Memory B cell (primary cell): ENCODE data around the gene DDX46.

Experiments
- ATAC-seq: fragments of 150-1000 bp; cut with Tn5 transposase; 2 replicates; pipeline ENCODE4 v1.10.0; 2021; ENCODE audit warnings: low read depth, mild to moderate bottlenecking, moderate library complexity
- DNase-seq, 2 donors: peaks; one replicate each; pipeline ENCODE4 v3.0.0; 2022; ENCODE audit warnings: low spot score in 2 of 2
- H3K27ac Mint-ChIP-seq: one replicate; pipeline ENCODE4 v1.8.0; 2022; ENCODE audit warnings: mild to moderate bottlenecking, moderate library complexity, mixed read lengths
- H3K27me3 Mint-ChIP-seq: one replicate; pipeline ENCODE4 v1.8.0; 2022; ENCODE audit warnings: mixed read lengths
- H3K36me3 Mint-ChIP-seq: one replicate; pipeline ENCODE4 v1.8.0; 2022; ENCODE audit warnings: mild to moderate bottlenecking, mixed read lengths
- H3K4me1 Mint-ChIP-seq: one replicate; pipeline ENCODE4 v1.8.0; 2022; ENCODE audit warnings: mixed read lengths
- H3K4me3 Mint-ChIP-seq: one replicate; pipeline ENCODE4 v1.8.0; 2022; ENCODE audit warnings: mild to moderate bottlenecking, moderate library complexity, mixed read lengths
- H3K9me3 Mint-ChIP-seq: one replicate; pipeline ENCODE4 v1.8.0; 2022; ENCODE audit warnings: mixed read lengths

DDX46 gene

DNA sequence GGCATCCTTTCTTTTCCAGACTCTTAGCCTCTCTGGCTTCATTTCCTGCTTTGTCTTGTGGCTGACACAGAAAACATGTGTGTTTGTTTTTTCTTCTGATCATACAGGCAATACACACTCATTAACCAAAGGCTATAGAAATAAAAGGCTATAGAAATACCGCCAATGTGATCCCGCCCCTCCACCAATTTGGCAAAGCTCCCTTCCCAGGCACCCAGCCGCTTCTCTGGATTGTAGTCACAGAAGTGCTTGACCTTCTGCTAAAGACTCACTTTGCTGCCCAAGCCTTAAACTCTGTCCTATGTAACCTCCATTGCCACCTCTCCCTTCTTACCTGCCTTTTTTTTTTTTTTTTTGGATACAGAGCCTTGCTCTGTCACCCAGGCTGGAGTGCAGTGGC, 120.9 kb downstream of the DDX46 start:
- Mint-ChIP-seq H3K36me3 (peaks cover 10% of the 10 kb centered on the region), H3K4me3 (no peak overlapping the region), H3K27ac (no peak overlapping the region), H3K4me1 (peaks cover 32% of the 10 kb centered on the region), H3K27me3 (no peaks in the 10 kb centered on the region), H3K9me3 (no peaks in the 10 kb centered on the region)
- ATAC-seq (no peak), DNase-seq (no peak)
